AG04450 (cell line): ENCODE data around the gene SREBF2. TPM values are rescaled to one million over a fixed set of nuclear protein-coding genes. Genes with fewer than 3 reads are reported as not detected.

Experiments used
- CTCF ChIA-PET: fragments of 300-600, 350-600 bp; formaldehyde crosslinking; extraction: SDS; loops from one replicate; lab custom pipeline; 2022; ENCODE audit warnings: antibody characterized with exemption, inconsistent platforms; lab: Charles Lee
- POLR2A ChIA-PET: fragments of 350-600 bp; formaldehyde crosslinking; extraction: SDS; loops from one replicate; lab custom pipeline; 2021; ENCODE audit warnings: antibody characterized with exemption, inconsistent platforms; lab: Yijun Ruan, JAX
- DNase-seq: peaks from one replicate; pipeline ENCODE4 v3.0.0-alpha.2; 2011; ENCODE audit warnings: low read depth, low spot score
- H3K27ac ChIP-seq: one replicate; pipeline ENCODE4 v1.5.1; 2012; ENCODE audit warnings: low read depth, low read length, control low read depth
- H3K27me3 ChIP-seq: one replicate; pipeline ENCODE4 v1.6.0; 2012; ENCODE audit warnings: low read length; ENCODE audit not compliant: control insufficient read depth, insufficient read depth
- H3K4me3 ChIP-seq: 2 replicates; pipeline ENCODE4 v1.5.1; 2011; ENCODE audit warnings: mild to moderate bottlenecking, low read depth, low read length, control low read depth
- H3K9me3 ChIP-seq: 2 replicates; pipeline ENCODE4 v1.5.1; 2012; ENCODE audit warnings: low read length; ENCODE audit not compliant: control insufficient read depth, insufficient read depth
- polyA plus RNA-seq: library from polyadenylated mRNA; depleted of rRNA; stranded (reverse); fragments of >200 nt; gene quantifications from 2 replicates; pipeline ENCODE4 v1.2.3, GENCODE V29; 2011
- TF ChIP-seq, protein P1 (sequence below): IDR thresholded peaks from 2 replicates; pipeline ENCODE4 v1.5.1; 2011; ENCODE audit warnings: low read depth, low read length, control low read depth, inconsistent platforms

SREBF2 gene
- polyA plus RNA-seq, 1 experiment = 31.7 TPM

- CTCF ChIA-PET = interaction anchor here (0.8 to 1.3 kb wide), 2 partner anchors 23 to 134 kb away, joined by 3 to 4 read pairs; no protein-coding TSS in a partner anchor
- Histone ChIP-seq H3K27ac (no peak overlapping the region), H3K9me3 (no peaks in the 10 kb centered on the region), H3K27me3 (no peaks in the 10 kb centered on the region), H3K4me3 (no peak overlapping the region)
- POLR2A ChIA-PET = no interaction called here
- TF ChIP-seq, protein P1, sequence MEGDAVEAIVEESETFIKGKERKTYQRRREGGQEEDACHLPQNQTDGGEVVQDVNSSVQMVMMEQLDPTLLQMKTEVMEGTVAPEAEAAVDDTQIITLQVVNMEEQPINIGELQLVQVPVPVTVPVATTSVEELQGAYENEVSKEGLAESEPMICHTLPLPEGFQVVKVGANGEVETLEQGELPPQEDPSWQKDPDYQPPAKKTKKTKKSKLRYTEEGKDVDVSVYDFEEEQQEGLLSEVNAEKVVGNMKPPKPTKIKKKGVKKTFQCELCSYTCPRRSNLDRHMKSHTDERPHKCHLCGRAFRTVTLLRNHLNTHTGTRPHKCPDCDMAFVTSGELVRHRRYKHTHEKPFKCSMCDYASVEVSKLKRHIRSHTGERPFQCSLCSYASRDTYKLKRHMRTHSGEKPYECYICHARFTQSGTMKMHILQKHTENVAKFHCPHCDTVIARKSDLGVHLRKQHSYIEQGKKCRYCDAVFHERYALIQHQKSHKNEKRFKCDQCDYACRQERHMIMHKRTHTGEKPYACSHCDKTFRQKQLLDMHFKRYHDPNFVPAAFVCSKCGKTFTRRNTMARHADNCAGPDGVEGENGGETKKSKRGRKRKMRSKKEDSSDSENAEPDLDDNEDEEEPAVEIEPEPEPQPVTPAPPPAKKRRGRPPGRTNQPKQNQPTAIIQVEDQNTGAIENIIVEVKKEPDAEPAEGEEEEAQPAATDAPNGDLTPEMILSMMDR = no peak
- no peak for DNase-seq
Measured at GRCh38 chr22:41880653-41881052, 47.7 kb downstream of the SREBF2 start.

DNA sequence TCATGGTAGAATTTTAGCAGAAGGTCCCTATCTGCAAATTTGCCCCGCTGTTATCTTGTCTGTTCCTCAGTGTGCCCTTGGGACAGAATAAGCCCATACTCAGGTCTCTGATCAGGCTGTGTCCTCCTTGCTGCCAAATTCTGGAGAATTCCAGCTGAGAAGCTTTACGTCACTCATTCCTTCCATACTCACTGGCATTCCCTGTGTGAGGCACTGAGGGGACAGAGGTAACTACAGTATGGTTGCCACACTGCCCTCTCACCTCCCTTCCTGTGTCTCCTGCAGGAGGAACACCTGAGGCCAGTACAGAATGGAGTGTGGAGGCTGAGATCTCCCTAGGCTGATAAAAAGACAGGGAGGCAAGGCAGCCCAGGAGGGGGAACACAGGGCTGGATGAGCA lies 50.5 kb downstream of the SREBF2 start:
- ChIA-PET POLR2A (no interaction called here), CTCF (no interaction called here)
- no peak for DNase-seq
- TF ChIP-seq, protein P1 = no peak
- H3K27ac ChIP-seq = no peak overlapping the region
- no peaks in the 10 kb centered on the region for H3K27me3 ChIP-seq
- no peak overlapping the region for H3K4me3 ChIP-seq
- no peaks in the 10 kb centered on the region for H3K9me3 ChIP-seq

DNA sequence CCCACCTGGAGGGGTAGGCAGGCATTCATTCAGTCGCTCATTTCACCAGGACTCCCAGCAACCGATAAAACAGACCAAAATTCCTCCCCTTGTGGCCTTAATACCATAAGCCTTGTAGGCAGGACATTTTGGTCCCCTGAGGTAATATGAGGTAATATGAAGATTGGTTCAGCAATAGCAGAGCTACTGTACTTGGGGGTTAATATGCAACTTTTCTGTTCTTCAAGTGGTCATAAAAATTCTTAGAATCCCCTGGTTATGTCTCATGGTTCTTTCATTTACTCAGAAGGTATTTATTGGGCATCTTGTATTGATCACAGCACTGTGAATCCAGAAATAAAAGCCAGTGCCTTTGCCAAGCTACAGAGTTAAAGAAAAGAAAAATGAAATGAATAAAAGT lies 52.2 kb downstream of the SREBF2 start:
- no peaks in the 10 kb centered on the region for H3K9me3 ChIP-seq
- H3K27me3 ChIP-seq = no peaks in the 10 kb centered on the region
- TF ChIP-seq, protein P1 = no peak
- no peak for DNase-seq
- no peak overlapping the region for H3K27ac ChIP-seq
- H3K4me3 ChIP-seq = no peak overlapping the region
- ChIA-PET POLR2A (no interaction called here), CTCF (interaction anchor here (0.8 to 1.7 kb wide), 3 partner anchors 41 to 188 kb away, joined by 4 read pairs; no protein-coding TSS in a partner anchor)

DNA sequence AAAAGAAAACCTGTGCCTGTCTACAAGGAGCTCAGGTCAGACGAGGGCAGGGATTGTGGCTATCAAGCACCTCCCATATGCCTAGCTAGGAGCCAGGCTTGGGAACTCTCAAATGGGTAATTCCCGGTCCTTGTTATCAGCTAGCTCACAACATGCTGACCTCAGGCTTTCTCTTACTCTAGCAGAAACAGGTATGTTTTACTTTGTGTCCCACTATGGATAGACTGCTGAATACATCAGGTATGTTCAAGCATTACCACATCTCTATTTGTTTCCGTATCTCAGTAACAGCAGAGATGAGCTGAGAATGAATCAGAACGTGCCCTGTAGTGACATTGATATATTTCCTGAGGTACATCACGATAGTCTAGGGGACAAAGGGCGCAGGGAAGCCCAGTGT lies 52.6 kb downstream of the SREBF2 start:
- no peak for DNase-seq
- Histone ChIP-seq H3K9me3 (no peaks in the 10 kb centered on the region), H3K27ac (no peak overlapping the region), H3K27me3 (no peaks in the 10 kb centered on the region), H3K4me3 (no peak overlapping the region)
- ChIA-PET CTCF (interaction anchor here (0.8 to 1.7 kb wide), 3 partner anchors 40 to 188 kb away, joined by 4 read pairs; no protein-coding TSS in a partner anchor), POLR2A (no interaction called here)
- TF ChIP-seq, protein P1 = no peak

DNA sequence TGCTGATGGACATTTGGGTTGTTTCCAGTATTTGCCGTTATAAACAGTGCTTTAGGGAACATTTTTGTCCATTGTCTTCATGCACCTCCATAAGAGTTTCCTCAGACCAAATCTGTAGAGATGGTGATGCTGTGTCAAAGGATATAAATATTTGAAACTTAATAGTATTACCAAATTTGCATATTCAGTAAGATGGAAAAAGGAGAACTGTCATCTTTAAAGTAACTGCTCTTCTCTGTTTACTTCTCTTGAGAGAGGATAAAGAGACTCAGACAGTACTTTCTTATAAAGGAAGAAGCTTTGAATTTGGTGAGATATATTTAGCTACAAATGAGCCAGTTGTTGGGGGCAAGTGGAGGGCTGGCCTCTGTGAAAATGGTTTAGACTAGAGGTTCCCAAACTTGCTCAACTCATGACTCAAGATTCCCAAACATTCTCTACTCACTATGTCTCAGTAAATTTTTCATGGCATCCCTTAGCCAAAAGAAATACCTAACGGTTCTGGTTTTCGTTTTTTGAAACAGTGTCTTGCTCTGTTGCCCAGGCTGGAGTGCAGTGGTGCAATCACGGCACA lies 55.8 kb downstream of the SREBF2 start:
- DNase-seq = no peak
- TF ChIP-seq, protein P1 = no peak
- ChIA-PET POLR2A (no interaction called here), CTCF (interaction anchor here (1.1 kb wide), 1 partner anchor 52 kb away, joined by 5 read pairs; no protein-coding TSS in a partner anchor)
- H3K27me3 ChIP-seq = no peaks in the 10 kb centered on the region
- H3K4me3 ChIP-seq = no peak overlapping the region
- no peaks in the 10 kb centered on the region for H3K9me3 ChIP-seq
- no peak overlapping the region for H3K27ac ChIP-seq
